Measurements from ENCODE around the gene DDR2.

Gene DDR2

DNA sequence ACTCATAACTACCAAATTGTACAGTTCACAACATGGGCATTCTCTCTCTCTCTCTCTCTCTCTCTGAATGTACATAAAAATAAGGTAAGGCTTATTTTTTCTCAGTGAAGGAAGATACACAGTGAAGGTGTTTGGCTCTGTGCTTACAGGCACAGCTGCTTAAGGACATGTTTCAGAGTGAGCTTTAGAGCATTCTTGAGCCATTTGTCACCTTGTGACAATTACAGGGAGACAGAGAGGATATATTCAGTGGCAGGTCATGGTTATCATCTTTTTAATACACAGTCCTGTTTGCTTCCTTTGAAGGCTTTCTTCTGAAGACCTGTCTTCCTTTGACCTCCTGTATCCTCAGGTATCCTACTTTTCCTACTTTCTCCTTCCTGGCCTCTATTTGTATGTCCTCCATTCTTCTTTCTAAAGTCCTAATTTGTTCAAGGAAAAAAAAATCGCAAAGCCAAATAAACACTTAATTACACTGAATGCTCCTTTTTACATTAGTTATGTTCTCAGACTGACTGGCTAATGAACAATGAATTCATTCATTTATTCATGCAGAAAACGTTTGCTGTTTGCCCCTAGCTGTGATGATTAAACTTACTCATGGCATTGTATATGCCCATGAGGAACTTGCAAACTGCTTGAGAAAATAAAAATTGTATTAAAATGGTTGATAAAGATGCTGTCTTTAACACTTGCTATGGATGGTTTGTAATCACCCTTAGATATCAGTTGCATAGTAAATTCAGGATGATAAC lies 191.7 kb downstream of the DDR2 start:
- DNase-seq (ENCODE audit: low spot score): no peak
- FAIRE-seq: no peak

DNA sequence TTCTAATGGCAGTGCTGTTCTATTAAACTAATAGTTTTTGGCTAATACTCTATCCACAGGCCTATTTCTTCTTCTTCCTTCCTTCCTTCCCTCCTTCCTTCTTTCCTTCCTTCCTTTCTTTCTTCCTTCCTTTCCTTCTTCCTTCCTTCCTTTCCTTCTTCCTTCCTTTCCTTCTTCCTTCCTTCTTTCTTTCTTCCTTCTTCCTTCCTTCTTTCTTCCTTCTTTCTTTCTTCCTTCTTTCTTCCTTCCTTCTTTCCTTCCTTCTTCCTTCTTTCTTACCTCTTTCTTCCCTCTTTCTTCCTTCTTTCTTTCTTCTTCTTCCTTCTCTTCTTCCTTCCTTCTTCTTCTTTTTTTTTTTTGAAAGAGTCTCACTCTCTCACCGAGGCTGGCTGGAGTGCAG lies 197.0 kb downstream of the DDR2 start:
- FAIRE-seq: no peak
- DNase-seq (ENCODE audit: low spot score): no peak

DNA sequence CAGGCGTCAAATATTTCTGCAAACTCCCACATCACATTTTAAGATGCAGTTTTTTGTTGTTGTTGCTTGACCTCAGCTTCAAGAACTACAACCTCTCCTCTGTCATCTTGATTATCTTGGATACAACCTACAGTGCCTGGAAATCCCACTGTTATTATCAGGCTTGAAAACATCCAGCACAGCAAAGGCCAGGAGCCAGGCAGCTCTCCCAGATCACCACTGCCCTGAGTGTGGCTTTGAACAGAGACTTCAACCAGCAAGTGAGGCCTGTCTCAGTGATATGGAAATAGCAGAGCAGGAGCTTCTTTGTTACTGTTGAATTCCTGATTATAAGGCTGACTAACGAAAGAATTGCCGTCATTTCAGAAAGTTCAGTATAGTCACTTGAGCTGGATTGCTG lies 200.2 kb downstream of the DDR2 start:
- DNase-seq (ENCODE audit: low spot score) (no peak), FAIRE-seq (no peak)

DNA sequence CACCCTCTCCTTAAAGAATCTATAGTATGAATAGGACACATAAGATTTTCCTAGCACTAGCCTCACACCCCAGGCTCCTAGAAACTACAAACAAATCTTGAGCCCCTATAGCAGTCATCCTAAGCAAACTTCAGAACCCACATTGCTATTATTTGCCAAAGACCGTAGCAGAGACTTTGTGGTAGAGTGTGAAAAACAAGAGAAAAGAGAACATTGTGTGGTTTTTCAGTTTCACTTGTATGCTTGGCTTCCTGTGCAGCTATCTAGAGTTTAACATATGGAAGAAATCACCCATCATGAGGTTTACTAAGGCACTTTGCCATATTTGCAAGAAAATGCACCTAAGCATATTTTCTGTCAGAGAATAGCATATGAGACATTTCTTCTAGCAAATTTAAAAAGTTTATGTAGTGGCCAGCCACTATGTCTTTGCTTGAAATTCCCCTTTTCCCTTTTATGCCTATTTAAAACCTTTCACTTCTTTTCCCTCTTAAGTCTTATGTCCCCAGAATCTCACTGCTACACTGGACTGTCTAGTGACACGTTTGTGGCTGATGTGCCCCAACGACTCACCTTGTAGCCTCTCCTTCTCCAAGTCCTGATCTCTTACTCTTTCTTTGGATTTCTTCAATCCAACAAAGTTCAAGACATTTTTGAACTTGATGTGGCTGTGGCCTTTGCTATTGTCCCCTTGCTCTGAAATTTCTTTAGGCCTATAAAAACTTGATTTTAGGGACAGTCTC lies 203.1 kb downstream of the DDR2 start:
- no peak for FAIRE-seq
- no peak for DNase-seq (ENCODE audit: low spot score)
